ENCODE measurements around the gene OPRPN.

DNA sequence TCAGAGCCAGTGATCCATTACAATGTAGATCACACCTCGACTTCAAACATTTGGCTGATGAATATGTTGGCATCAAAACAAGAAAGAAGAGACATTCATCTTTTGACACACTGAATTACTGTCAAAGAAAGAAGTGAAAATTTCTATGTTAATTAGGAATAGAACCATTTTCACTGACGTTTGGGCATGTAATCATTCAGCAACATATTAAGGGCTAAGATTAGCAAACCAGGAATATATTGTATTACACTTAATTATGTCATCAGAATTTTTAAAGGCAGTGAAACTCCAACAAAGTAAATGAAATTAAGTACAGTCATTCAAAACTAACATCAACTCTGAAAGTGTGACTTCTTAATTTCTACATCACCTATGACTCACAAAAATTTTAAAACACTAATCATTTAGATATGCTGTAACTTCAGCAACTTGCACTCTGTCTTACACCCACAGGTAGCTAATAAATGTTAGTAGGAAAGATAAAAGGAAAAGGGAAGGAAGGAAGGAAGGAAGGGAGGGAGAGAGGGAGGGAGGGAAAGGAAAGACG is 38.6 kb upstream of the OPRPN start:
- TF ChIP-seq EZH2 (IDR thresholded peaks at IDR 0.05) (no peak), POLR2AphosphoS5 (IDR thresholded peaks at IDR 0.05; ENCODE audit: borderline replicate concordance, low read depth, low read length) (no peak)
